HepG2 (cell line): Measurements from ENCODE around the gene TSPAN2. TPM values are rescaled to one million over a fixed set of nuclear protein-coding genes. Genes with fewer than 3 reads are reported as not detected.

Experiments used
- ATAC-seq: fragments of 200-7000 bp; cut with Tn5 transposase; 3 replicates; pipeline ENCODE4 v1.9.1; 2020; ENCODE audit warnings: mild to moderate bottlenecking, moderate library complexity
- BruUV-seq: library from RNA; stranded (reverse); fragments of 400-500 nt; replicated peaks from 2 replicates; lab custom pipeline; 2021; lab: Mats Ljungman, UMichigan
- CTCF ChIA-PET: fragments of 300-600 bp; formaldehyde crosslinking; extraction: SDS; loops from one replicate; lab custom pipeline; 2021; ENCODE audit warnings: low total read pairs, inconsistent platforms, low intra/inter-chr PET ratio; lab: Yijun Ruan, JAX
- POLR2A ChIA-PET: fragments of 350-600 bp; sonication (Branson Sonifier 250); formaldehyde crosslinking; loops from one replicate; lab custom pipeline; 2020; ENCODE audit warnings: antibody characterized with exemption, inconsistent platforms; lab: Yijun Ruan, JAX
- DNase-seq: peaks from one replicate; pipeline ENCODE4 v3.0.0-alpha.2; 2015; ENCODE audit warnings: low spot score
- FAIRE-seq: peaks from 3 replicates; lab custom pipeline; 2011; peaks lifted over from hg19 to GRCh38; lab: Jason Lieb, UNC
- H2AFZ ChIP-seq: one replicate; pipeline ENCODE4 v1.6.1; 2011; ENCODE audit warnings: low read length, inconsistent platforms
- H3K27ac ChIP-seq: fragments of 300-600 bp; 3 replicates; pipeline ENCODE4 v1.8.0; 2011; ENCODE audit warnings: mixed run types, mild to moderate bottlenecking, mixed read lengths, low read length, inconsistent platforms; ENCODE audit not compliant: insufficient read depth; ENCODE audit errors: extremely low read length
- H3K27me3 ChIP-seq, 2 experiments: fragments of 200-600 bp in 1 of 2; 2 replicates in 1 of 2; 3 replicates in 1 of 2; pipeline versions ENCODE4 v1.6.0 to v1.8.0; 2011; ENCODE audit warnings: low read length in 2 of 2, mild to moderate bottlenecking in 2 of 2, moderate library complexity in 2 of 2, inconsistent platforms in 1 of 2; ENCODE audit not compliant: insufficient read depth in 2 of 2, control insufficient read depth in 1 of 2
- H3K36me3 ChIP-seq, 2 experiments: fragments of 200-600 bp in 1 of 2; replicated peaks in 1 of 2; 2 replicates in 1 of 2; 3 replicates in 1 of 2; pipeline versions ENCODE4 v1.5.1 to v1.8.0; 2011; ENCODE audit warnings: low read length in 2 of 2, inconsistent platforms in 1 of 2; ENCODE audit not compliant: insufficient read depth in 2 of 2, control insufficient read depth in 1 of 2
- H3K4me1 ChIP-seq: 2 replicates; pipeline ENCODE4 v1.5.1; 2012; ENCODE audit warnings: low read length, inconsistent platforms; ENCODE audit not compliant: insufficient read depth
- H3K4me2 ChIP-seq: 2 replicates; pipeline ENCODE4 v1.6.0; 2011; ENCODE audit warnings: low read depth, low read length, inconsistent platforms
- H3K4me3 ChIP-seq, 3 experiments: fragments of 200-600 bp in 1 of 3; sonication (generic), shearing (Covaris generic) in 1 of 3; replicated peaks in 1 of 3; 2 replicates each; pipeline ENCODE4 v1.5.1; 2011 to 2016; ENCODE audit warnings: low read length in 3 of 3, inconsistent platforms in 2 of 3, low read depth in 2 of 3, mild to moderate bottlenecking in 2 of 3, control low read depth in 1 of 3, mixed read lengths in 1 of 3; ENCODE audit not compliant: insufficient read depth in 1 of 3
- H3K79me2 ChIP-seq: one replicate; pipeline ENCODE4 v1.6.1; 2011; ENCODE audit warnings: low read length, inconsistent platforms; ENCODE audit not compliant: insufficient read depth
- H3K9ac ChIP-seq: 2 replicates; pipeline ENCODE4 v1.6.0; 2011; ENCODE audit warnings: mild to moderate bottlenecking, low read depth, low read length, inconsistent platforms; ENCODE audit not compliant: insufficient read depth
- H3K9me3 ChIP-seq: 2 replicates; pipeline ENCODE4 v1.5.1; 2012; ENCODE audit warnings: mild to moderate bottlenecking, low read length
- H4K20me1 ChIP-seq: 2 replicates; pipeline ENCODE4 v1.6.0; 2011; ENCODE audit warnings: inconsistent platforms, mild to moderate bottlenecking, low read length, moderate library complexity; ENCODE audit not compliant: insufficient read depth
- AGO2 ChIP-seq: fragments of 200-400 bp; formaldehyde crosslinking; optimal IDR thresholded peaks from 2 replicates; pipeline ENCODE3; 2017; ENCODE audit warnings: mild to moderate bottlenecking, low read depth, low read length, moderate library complexity
- EZH2 ChIP-seq: conservative IDR thresholded peaks from 2 replicates; pipeline ENCODE4 v1.6.1; 2012; ENCODE audit warnings: mild to moderate bottlenecking, low read depth, low read length, moderate library complexity
- KLF15 ChIP-seq: sonication (generic); formaldehyde crosslinking; IDR thresholded peaks from 2 replicates; pipeline ENCODE4 v1.8.1; 2023; ENCODE audit warnings: borderline replicate concordance, mild to moderate bottlenecking, inconsistent platforms, missing genetic modification reagents, mixed read lengths
- KMT2B ChIP-seq: IDR thresholded peaks from 2 replicates; pipeline ENCODE4 v1.6.1; 2016; ENCODE audit warnings: missing genetic modification reagents, missing compliant biosample characterization
- POLR2A ChIP-seq, 2 experiments: IDR thresholded peaks; 2 replicates each; pipeline ENCODE4 v1.6.1; 2011; ENCODE audit warnings: low read depth in 2 of 2, low read length in 2 of 2, mild to moderate bottlenecking in 1 of 2, moderate library complexity in 1 of 2; ENCODE audit not compliant: insufficient read depth in 1 of 2
- ZNF180 ChIP-seq: sonication (generic); formaldehyde crosslinking; IDR thresholded peaks from 2 replicates; pipeline ENCODE4 v1.4.0; 2020; ENCODE audit warnings: low read depth, missing genetic modification reagents, borderline replicate concordance
- ZNF878 ChIP-seq: sonication (generic); formaldehyde crosslinking; IDR thresholded peaks from 2 replicates; pipeline ENCODE4 v1.8.1; 2023; ENCODE audit warnings: mild to moderate bottlenecking, missing genetic modification reagents, moderate library complexity
- WGBS: methylation state at CpG from one replicate; pipeline ENCODE4 v1.1.6; 2017; ENCODE audit warnings: low lambda C conversion rate; 5-methylcytosine and 5-hydroxymethylcytosine counted together
- in situ Hi-C: cut with HindIII; loops from 2 replicates; pipeline ENCODE4 v1.10.0; 2017; ENCODE audit warnings: low pct_unique_long_range_greater_than_20kb; ENCODE audit not compliant: extremely low pct_ligation_motif_present
- intact Hi-C: fragments of 100-400 bp; cut with micrococcal nuclease; formaldehyde crosslinking; loops from one replicate; pipeline ENCODE4 v1.10.0; 2022; ENCODE audit not compliant: unreplicated experiment
- polyA plus RNA-seq, 8 experiments: library from polyadenylated mRNA; depleted of rRNA in 3 of 8; stranded (reverse) in 7 of 8; unstranded in 1 of 8; fragments of >200 nt; fragmentation: Illumina TruSeq in 4 of 8; extraction: Trizol in 4 of 8; gene quantifications; 2 replicates each; pipeline versions ENCODE4 v1.2.1 to v1.2.3, GENCODE V29; 2011 to 2016; ENCODE audit warnings: low read depth in 4 of 8, missing spikeins in 1 of 8, mixed read lengths in 1 of 8; ENCODE audit not compliant: insufficient read depth in 1 of 8
- total RNA-seq, 5 experiments: library from RNA; depleted of rRNA; stranded (reverse); fragments of >200 nt; fragmentation: Illumina TruSeq; extraction: Trizol; gene quantifications; 2 replicates each; pipeline ENCODE4 v1.2.3, GENCODE V29; 2016; ENCODE audit warnings: low read depth in 1 of 5
- TF ChIP-seq, protein P1 (sequence below): sonication (generic); formaldehyde crosslinking; IDR thresholded peaks from 2 replicates; pipeline ENCODE4 v1.4.0; 2020; ENCODE audit warnings: missing genetic modification reagents
- TF ChIP-seq, protein P2 (sequence below): IDR thresholded peaks from 2 replicates; pipeline ENCODE4 v1.6.1; 2016

The TSPAN2 gene
- total and polyA plus RNA-seq, 2 of the 13 experiments (the other 11 are each of a cell fraction or from before 2014, with no cell fraction given), result not detected

DNA sequence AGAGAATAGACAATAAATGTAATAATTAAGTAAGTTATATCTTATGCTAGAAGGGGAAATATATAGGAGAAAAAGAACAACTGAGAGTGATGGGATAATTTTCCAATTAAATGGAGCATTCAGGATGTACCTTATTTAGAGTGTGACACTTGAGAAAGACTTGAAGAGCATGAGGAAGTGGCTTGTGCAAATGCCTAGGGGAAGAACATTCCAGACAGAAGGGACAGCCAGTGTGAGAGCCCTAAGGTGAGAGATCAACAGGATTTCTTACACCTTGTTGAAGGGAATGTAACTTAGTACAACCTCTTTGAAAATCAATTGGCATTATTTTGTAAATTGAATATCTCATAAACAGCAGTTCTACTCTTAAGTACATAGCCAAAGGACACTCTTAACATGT lies 28.8 kb upstream of the TSPAN2 start:
- FAIRE-seq, result no peak
- H3K4me2 ChIP-seq, result no peak overlapping the region

DNA sequence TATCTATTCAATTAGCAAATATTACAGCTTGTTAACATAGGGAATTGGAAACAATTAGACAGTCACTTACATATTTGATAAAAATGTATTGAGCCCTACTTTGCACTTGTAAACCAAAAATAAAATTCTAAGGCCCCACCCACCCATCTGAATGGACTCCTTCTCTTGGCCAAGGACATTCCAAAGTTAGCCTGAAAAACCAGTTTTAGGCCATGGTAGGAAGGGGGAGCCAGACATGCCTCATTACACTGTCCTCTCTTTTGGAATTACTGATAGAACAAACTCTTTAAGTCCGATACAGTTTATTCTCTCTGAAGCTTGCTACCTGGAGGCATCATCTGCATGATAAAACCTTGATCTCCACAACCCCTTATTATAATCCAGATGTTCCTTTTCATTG lies 28.0 kb upstream of the TSPAN2 start:
- ATAC-seq, result no peak
- TF ChIP-seq KLF15 (no peak), POLR2A (IDR thresholded peaks at IDR 0.05; ENCODE audit: insufficient read depth in 1 of 2, low read depth in 2 of 2, low read length in 2 of 2) (no peak)
- TF ChIP-seq, protein P1, sequence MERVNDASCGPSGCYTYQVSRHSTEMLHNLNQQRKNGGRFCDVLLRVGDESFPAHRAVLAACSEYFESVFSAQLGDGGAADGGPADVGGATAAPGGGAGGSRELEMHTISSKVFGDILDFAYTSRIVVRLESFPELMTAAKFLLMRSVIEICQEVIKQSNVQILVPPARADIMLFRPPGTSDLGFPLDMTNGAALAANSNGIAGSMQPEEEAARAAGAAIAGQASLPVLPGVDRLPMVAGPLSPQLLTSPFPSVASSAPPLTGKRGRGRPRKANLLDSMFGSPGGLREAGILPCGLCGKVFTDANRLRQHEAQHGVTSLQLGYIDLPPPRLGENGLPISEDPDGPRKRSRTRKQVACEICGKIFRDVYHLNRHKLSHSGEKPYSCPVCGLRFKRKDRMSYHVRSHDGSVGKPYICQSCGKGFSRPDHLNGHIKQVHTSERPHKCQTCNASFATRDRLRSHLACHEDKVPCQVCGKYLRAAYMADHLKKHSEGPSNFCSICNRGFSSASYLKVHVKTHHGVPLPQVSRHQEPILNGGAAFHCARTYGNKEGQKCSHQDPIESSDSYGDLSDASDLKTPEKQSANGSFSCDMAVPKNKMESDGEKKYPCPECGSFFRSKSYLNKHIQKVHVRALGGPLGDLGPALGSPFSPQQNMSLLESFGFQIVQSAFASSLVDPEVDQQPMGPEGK (CRISPR knock-in tag), result no peak
- TF ChIP-seq, all 625 proteins: peak for 0
- no peaks in the 10 kb centered on the region; the same call in 1 of the 2 replicates for H3K9me3 ChIP-seq
- H3K4me2 ChIP-seq, result no peak overlapping the region
- H3K79me2 ChIP-seq, result no peaks in the 10 kb centered on the region
- peaks cover 0 to 1% of the 10 kb centered on the region in 2 experiments; a peak in 1 of 5 replicates for H3K27me3 ChIP-seq
- BruUV-seq, result no TSS peak
- H3K4me1 ChIP-seq, result no peaks in the 10 kb centered on the region
- no peaks in the 10 kb centered on the region for H4K20me1 ChIP-seq
- 0% methylated on average over 1 of the region's 1 CpG for WGBS
- intact Hi-C loops (no loop called here), in situ Hi-C loops (no loop called here)
- no peak overlapping the region for H2AFZ ChIP-seq
- no peak overlapping the region for H3K4me3 ChIP-seq
- no peak for DNase-seq
- FAIRE-seq, result no peak
- no peaks in the 10 kb centered on the region for H3K36me3 ChIP-seq
- CTCF ChIA-PET, result no interaction called here
- POLR2A ChIA-PET, result no interaction called here
- H3K9ac ChIP-seq, result no peak overlapping the region
- no peak overlapping the region for H3K27ac ChIP-seq

More for the DNA sequence above, 28.8 kb upstream of the TSPAN2 start:
- Histone ChIP-seq H3K9me3 (peaks cover 2% of the 10 kb centered on the region; the same call in 1 of the 2 replicates), H3K27me3 (peaks cover 0 to 1% of the 10 kb centered on the region in 2 experiments; a peak in 1 of 5 replicates), H3K79me2 (no peaks in the 10 kb centered on the region), H3K4me3 (no peak overlapping the region), H3K36me3 (no peaks in the 10 kb centered on the region), H3K4me1 (no peaks in the 10 kb centered on the region), H3K9ac (no peak overlapping the region), H4K20me1 (no peaks in the 10 kb centered on the region), H2AFZ (no peak overlapping the region), H3K27ac (no peak overlapping the region)
- DNase-seq, result no peak
- in situ Hi-C loops (no loop called here), intact Hi-C loops (no loop called here)
- BruUV-seq, result no TSS peak
- TF ChIP-seq AGO2 (no peak), ZNF180 (CRISPR knock-in tag) (no peak), KMT2B (CRISPR knock-in tag) (no peak), ZNF878 (CRISPR knock-in tag) (no peak), EZH2 (no peak)
- TF ChIP-seq, protein P2, sequence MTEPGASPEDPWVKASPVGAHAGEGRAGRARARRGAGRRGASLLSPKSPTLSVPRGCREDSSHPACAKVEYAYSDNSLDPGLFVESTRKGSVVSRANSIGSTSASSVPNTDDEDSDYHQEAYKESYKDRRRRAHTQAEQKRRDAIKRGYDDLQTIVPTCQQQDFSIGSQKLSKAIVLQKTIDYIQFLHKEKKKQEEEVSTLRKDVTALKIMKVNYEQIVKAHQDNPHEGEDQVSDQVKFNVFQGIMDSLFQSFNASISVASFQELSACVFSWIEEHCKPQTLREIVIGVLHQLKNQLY, result no peak
- ATAC-seq, result no peak
- CTCF ChIA-PET, result no interaction called here
- POLR2A ChIA-PET, result no interaction called here
